Esophagus (tissue), 2 donors: ENCODE data around the gene UBASH3A. TPM values are rescaled to one million over a fixed set of nuclear protein-coding genes. Genes with fewer than 3 reads are reported as not detected.

Experiments
- H3K27ac ChIP-seq, 2 donors: one replicate each; pipeline ENCODE4 v1.5.1; 2013; ENCODE audit warnings: low read depth in 2 of 2, mild to moderate bottlenecking in 2 of 2, inconsistent platforms in 1 of 2, low read length in 1 of 2, moderate library complexity in 1 of 2
- H3K27me3 ChIP-seq, 2 donors: one replicate each; pipeline ENCODE4 v1.6.1; 2013; ENCODE audit warnings: low read length in 2 of 2, control low read depth in 1 of 2, mild to moderate bottlenecking in 1 of 2; ENCODE audit not compliant: insufficient read depth in 2 of 2, control insufficient read depth in 1 of 2
- H3K36me3 ChIP-seq, 2 donors: one replicate each; pipeline ENCODE4 v1.6.1; 2013; ENCODE audit warnings: low read length in 1 of 2; ENCODE audit not compliant: control insufficient read depth in 2 of 2, insufficient read depth in 2 of 2
- H3K4me1 ChIP-seq, 2 donors: one replicate each; pipeline ENCODE4 v1.6.1; 2013; ENCODE audit warnings: low read length in 1 of 2; ENCODE audit not compliant: control insufficient read depth in 2 of 2, insufficient read depth in 2 of 2
- H3K4me3 ChIP-seq, 2 donors: one replicate each; pipeline ENCODE4 v1.5.1; 2013; ENCODE audit warnings: low read length in 2 of 2, mild to moderate bottlenecking in 2 of 2, low read depth in 1 of 2, moderate library complexity in 1 of 2
- H3K9me3 ChIP-seq, 2 donors: one replicate each; pipeline ENCODE4 v1.6.1; 2013; ENCODE audit warnings: mild to moderate bottlenecking in 2 of 2, low read depth in 1 of 2, low read length in 1 of 2, moderate library complexity in 1 of 2; ENCODE audit not compliant: control insufficient read depth in 2 of 2, insufficient read depth in 1 of 2
- WGBS, 2 donors: extraction: QIAGEN DNeasy Blood & Tissue Kit; methylation state at CpG; one replicate each; pipeline ENCODE4 v1.1.7; 2013; 5-methylcytosine and 5-hydroxymethylcytosine counted together
- polyA plus RNA-seq, 2 donors: library from polyadenylated mRNA; stranded (reverse); fragments of 200-250 nt; gene quantifications; one replicate each; pipeline ENCODE4 v1.2.3, GENCODE V29; 2013
- donor health status: healthy with polysubstance abuse.
- donor health status: Bipolar disorder and iron deficiency.

UBASH3A gene
- polyA plus RNA-seq, 2 donors = 0.46 to 0.59 TPM

DNA sequence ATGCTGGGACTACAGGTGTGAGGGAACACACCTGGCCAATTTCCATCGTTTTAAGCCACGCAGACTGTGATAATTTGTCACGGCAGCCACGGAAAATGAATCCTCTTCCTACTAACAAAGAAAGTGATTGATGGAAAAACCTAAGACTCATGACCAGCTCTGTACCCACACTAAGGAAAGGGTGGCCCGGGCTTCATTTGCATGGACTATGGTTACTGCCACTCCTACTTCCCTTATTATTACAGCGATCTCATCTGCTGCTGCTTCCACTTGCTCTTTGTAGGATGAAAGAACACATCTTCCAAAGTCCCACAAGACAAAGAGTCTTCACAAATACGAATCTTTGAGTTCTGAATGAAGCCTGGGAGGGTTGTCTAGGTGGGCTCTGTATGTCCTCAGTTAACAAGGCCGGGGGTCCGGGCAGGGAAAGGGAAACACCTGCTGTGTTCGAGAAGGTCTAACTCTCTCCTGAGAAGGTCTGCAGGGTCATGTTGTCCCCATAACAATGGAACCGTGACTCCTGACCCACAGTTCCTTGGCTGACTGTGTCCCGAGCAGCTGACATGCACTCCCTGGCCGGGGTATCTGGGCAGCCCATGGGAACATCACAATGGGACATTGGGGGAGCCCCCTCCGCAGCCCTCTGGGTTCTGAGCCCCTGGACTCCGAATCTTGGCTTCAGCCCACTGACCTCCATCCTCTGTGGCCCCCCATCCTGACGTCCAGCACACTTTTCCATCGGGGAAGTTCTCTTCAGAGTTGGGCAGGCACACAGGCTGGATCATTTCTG lies 24.1 kb upstream of the UBASH3A start:
- no peak overlapping the region for H3K4me3 ChIP-seq
- no peaks in the 10 kb centered on the region for H3K4me1 ChIP-seq
- no peaks in the 10 kb centered on the region for H3K36me3 ChIP-seq
- H3K9me3 ChIP-seq = peaks cover 0 to 12% of the 10 kb centered on the region in 2 donors
- H3K27me3 ChIP-seq = no peaks in the 10 kb centered on the region
- WGBS, 2 donors = 79 to 80% methylated on average over 17 of the region's 17 CpGs
- no peak overlapping the region for H3K27ac ChIP-seq

- H3K27me3 ChIP-seq = no peaks in the 10 kb centered on the region
- WGBS, 2 donors = 50 to 76% methylated on average over 1 of the region's 1 CpG
- no peaks in the 10 kb centered on the region for H3K36me3 ChIP-seq
- H3K4me3 ChIP-seq = no peak overlapping the region
- H3K4me1 ChIP-seq = no peaks in the 10 kb centered on the region
- H3K27ac ChIP-seq = no peak overlapping the region
- H3K9me3 ChIP-seq = peaks cover 0 to 10% of the 10 kb centered on the region in 2 donors
Observed at GRCh38 chr21:42381347-42381984, 22.2 kb upstream of the UBASH3A start.

DNA sequence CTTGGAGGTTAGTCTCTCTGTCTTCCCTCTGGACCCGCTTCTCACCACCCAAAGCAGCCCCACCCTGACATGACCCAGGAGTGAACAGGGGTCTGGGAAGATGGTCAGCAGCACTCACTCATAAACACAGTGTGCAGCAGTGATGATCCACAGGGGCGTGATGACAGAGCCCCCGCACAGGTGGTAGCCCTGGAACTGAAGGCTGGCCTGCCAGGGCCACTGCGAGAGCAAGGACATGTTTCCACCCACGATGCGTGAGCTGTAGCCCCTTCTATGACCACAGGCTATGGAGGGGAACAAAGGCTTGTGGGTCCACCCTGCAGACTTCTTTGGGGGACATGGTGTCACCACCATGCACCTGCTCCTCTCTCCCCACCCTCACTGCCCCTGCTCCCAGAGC lies 20.8 kb upstream of the UBASH3A start:
- 91 to 97% methylated on average over 6 of the region's 6 CpGs for WGBS, 2 donors
- Histone ChIP-seq H3K27ac (no peak overlapping the region), H3K4me1 (no peaks in the 10 kb centered on the region), H3K4me3 (no peak overlapping the region), H3K9me3 (peaks cover 0 to 10% of the 10 kb centered on the region in 2 donors), H3K27me3 (no peaks in the 10 kb centered on the region), H3K36me3 (no peaks in the 10 kb centered on the region)

DNA sequence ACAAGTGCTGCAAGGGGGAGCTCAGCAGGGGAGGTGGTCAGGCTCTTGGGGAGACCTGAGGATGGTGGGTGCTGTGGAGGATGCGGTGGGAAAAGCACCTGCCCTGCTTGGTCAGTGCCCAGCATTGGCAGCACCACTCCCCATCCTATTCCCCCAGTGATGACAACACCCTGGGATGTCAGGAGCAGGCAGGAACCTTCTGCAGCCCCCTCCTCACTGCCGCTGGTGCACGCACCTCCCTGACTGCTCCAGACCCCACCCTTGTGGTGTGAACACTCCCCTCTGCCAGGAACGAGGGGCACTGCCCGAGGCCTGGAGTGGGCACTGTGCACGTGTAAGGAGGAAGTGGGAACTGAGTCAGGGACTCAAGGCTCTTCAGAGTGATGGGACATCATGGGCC lies 20.4 kb upstream of the UBASH3A start:
- Histone ChIP-seq H3K4me3 (no peak overlapping the region), H3K9me3 (peaks cover 0 to 10% of the 10 kb centered on the region in 2 donors), H3K4me1 (no peaks in the 10 kb centered on the region), H3K36me3 (no peaks in the 10 kb centered on the region), H3K27ac (no peak overlapping the region), H3K27me3 (no peaks in the 10 kb centered on the region)
- 80 to 81% methylated on average over 5 to 6 of the region's 6 CpGs for WGBS, 2 donors

DNA sequence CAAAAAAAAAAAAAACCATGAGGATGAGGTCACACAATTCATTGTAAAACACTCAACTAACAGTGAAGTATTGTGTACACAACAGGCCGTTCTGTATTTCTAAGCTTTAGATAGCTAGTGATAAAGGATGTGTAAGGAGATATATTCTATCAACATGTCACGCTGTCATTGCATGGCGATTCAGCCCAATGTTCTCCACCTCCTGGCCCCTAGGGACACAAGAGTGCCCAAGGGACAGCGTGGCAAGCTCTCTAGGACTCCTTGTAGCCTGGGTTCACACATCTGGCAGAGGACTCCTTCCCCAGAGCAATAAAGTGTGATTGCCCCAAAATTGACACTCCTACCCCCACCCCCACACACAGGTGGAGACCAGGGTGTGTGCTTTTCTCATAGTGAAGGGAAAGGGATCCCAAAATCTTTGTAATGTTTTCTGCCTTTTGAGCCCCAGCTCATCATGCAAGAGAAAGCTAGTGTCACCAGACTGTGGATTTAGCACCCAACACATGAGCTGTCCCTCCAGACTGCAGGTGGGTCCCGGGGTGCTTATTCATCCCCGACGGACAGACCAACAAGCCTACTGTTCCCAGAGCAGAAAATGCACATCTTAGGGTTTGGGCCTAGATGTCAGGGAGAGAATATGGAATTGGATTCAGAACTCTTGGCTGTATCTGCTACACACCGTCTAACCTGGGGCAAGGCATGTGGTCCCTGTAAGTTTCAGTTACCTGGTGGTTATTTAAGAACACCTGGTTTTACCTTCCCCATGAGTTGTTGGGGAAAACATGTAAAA lies 19.4 kb upstream of the UBASH3A start:
- no peak overlapping the region for H3K27ac ChIP-seq
- H3K36me3 ChIP-seq = no peaks in the 10 kb centered on the region
- H3K4me1 ChIP-seq = no peaks in the 10 kb centered on the region
- H3K9me3 ChIP-seq = peaks cover 0 to 10% of the 10 kb centered on the region in 2 donors
- no peak overlapping the region for H3K4me3 ChIP-seq
- 72 to 77% methylated on average over 8 of the region's 8 CpGs for WGBS, 2 donors
- no peaks in the 10 kb centered on the region for H3K27me3 ChIP-seq

DNA sequence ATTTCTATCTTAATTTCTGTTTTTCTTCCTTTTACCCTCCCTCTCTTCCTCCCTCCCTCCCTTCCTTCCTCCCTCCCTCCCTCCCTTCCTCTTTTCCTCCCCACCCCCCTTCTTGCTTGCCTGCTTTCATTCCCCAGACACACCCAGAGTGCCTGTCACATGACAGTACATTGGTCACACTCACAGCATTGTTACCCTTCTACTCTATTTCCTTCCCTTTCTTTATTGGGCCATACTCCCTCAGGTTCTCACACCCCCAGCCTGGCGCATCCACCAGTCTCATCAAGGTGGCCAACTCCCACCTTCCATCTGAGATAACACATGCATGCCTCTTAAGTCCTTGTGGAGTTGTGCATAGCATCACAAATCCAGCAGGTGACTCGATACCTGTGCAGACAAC lies 18.7 kb upstream of the UBASH3A start:
- no peak overlapping the region for H3K4me3 ChIP-seq
- H3K4me1 ChIP-seq = no peaks in the 10 kb centered on the region
- no peak overlapping the region for H3K27ac ChIP-seq
- no peaks in the 10 kb centered on the region for H3K27me3 ChIP-seq
- H3K9me3 ChIP-seq = peaks cover 0 to 10% of the 10 kb centered on the region in 2 donors
- 86 to 93% methylated on average over 2 of the region's 2 CpGs for WGBS, 2 donors
- no peaks in the 10 kb centered on the region for H3K36me3 ChIP-seq

DNA sequence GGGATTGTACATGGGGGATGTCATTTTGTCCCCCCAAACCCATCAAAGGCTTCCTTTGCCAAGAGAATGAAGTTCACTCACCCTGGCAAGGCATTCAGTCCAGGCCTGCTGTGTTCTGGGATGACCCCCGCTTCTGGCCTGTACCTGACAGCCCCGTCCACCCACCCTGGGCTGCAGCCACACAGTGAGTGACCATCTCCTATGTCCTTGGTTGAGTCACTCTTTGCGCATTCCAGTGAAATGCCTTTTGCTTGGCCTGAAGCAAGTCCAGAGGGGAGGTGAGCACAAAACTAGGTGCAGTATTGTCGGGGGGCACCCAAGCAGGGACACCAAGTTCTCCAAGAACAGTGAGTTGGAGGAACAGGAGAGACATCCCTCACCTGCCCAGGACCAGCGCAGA lies 18.1 kb upstream of the UBASH3A start:
- peaks cover 0 to 10% of the 10 kb centered on the region in 2 donors for H3K9me3 ChIP-seq
- H3K27me3 ChIP-seq = no peaks in the 10 kb centered on the region
- WGBS, 2 donors = 95 to 96% methylated on average over 5 of the region's 5 CpGs
- no peaks in the 10 kb centered on the region for H3K4me1 ChIP-seq
- no peak overlapping the region for H3K4me3 ChIP-seq
- no peak overlapping the region for H3K27ac ChIP-seq
- no peaks in the 10 kb centered on the region for H3K36me3 ChIP-seq

DNA sequence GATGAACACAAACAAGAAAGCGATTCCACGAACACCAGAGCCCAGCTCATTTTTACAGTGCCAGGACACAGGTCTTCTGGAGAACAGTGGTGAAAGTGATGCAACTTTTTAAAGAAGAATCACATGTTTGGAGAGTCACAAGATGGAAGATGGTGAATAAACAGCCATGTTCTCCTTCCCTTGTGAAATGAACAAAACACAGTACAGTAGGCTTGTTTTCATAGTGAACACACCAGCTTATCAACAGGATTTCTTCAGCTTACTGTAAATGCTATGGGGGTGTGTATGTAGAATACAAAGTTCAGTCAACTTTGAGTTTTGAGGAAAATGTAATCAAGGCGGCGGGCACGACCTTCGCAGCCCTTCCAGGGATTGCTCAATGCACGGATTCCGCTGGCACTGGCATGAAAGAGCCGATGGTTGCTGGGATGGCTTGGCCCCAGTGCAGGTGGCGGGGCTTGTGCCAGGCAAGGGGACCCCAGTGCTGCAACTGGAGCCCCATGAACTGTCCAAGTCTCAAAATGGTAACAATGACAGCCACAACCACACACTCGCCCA lies 17.6 kb upstream of the UBASH3A start:
- Histone ChIP-seq H3K4me3 (no peak overlapping the region), H3K27me3 (no peaks in the 10 kb centered on the region), H3K36me3 (no peaks in the 10 kb centered on the region), H3K4me1 (no peaks in the 10 kb centered on the region), H3K9me3 (peaks cover 0 to 10% of the 10 kb centered on the region in 2 donors), H3K27ac (no peak overlapping the region)
- 73 to 94% methylated on average over 11 of the region's 11 CpGs for WGBS, 2 donors

DNA sequence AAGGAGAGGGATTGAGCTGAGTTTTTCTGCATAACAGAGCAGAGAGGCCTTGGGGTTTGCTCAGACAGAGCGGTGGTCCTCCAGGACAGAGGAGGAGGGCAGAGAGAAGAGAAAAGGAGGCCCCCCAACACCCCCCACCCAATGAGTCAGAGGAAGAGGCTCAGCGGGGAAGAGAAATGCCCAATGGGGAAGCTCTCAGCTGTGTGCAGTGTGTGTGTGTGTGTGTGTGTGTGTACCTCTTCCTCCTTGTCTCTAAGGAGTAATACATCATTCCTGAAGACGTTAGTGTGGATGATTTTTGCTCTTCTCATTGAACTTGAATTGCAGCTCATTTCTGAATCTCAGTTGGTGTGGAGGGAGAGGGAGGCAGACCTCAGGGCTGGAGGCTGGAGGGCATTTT lies 16.5 kb upstream of the UBASH3A start:
- WGBS, 2 donors = 61 to 62% methylated on average over 3 of the region's 3 CpGs
- H3K36me3 ChIP-seq = no peaks in the 10 kb centered on the region
- H3K9me3 ChIP-seq = peaks cover 0 to 8% of the 10 kb centered on the region in 2 donors
- peaks cover 0 to under 1% of the 10 kb centered on the region in 2 donors for H3K4me1 ChIP-seq
- no peak overlapping the region for H3K4me3 ChIP-seq
- no peak overlapping the region for H3K27ac ChIP-seq
- no peaks in the 10 kb centered on the region for H3K27me3 ChIP-seq
